Liver (tissue), 3 donors: ENCODE results near the gene COL15A1.

Experiments used
- ATF3 ChIP-seq: IDR thresholded peaks from 2 replicates; pipeline ENCODE4 v1.6.1; 2016; ENCODE audit warnings: antibody characterized with exemption
- CTCF ChIP-seq: fragments of 150-350 bp; IDR thresholded peaks from 2 replicates; pipeline ENCODE4 v1.5.1; 2017; ENCODE audit warnings: improper control_type of control experiment, low read depth, low read length; ENCODE audit not compliant: missing input control
- EGR1 ChIP-seq, 2 donors: IDR thresholded peaks; 2 replicates each; pipeline ENCODE4 v1.6.1; 2016 to 2018; ENCODE audit warnings: antibody characterized with exemption in 2 of 2, low read depth in 2 of 2
- JUND ChIP-seq, 2 donors: IDR thresholded peaks; 2 replicates each; pipeline ENCODE4 v1.6.1; 2016; ENCODE audit warnings: antibody characterized with exemption in 2 of 2
- MAX ChIP-seq: IDR thresholded peaks from 2 replicates; pipeline ENCODE4 v1.6.1; 2016; ENCODE audit warnings: antibody characterized with exemption
- RXRA ChIP-seq, 2 donors: IDR thresholded peaks; 2 replicates each; pipeline ENCODE4 v1.6.1; 2017 to 2018; ENCODE audit warnings: antibody characterized with exemption in 2 of 2, mild to moderate bottlenecking in 1 of 2
- SP1 ChIP-seq: IDR thresholded peaks from 2 replicates; pipeline ENCODE4 v1.6.1; 2018; ENCODE audit warnings: antibody characterized with exemption, mild to moderate bottlenecking
- YY1 ChIP-seq: IDR thresholded peaks from 2 replicates; pipeline ENCODE4 v1.6.1; 2016; ENCODE audit warnings: antibody characterized with exemption, mild to moderate bottlenecking
- ZBTB33 ChIP-seq: IDR thresholded peaks from 2 replicates; pipeline ENCODE4 v1.6.1; 2016; ENCODE audit warnings: antibody characterized with exemption
- donor health status: healthy.
- donor health status: healthy.

DNA sequence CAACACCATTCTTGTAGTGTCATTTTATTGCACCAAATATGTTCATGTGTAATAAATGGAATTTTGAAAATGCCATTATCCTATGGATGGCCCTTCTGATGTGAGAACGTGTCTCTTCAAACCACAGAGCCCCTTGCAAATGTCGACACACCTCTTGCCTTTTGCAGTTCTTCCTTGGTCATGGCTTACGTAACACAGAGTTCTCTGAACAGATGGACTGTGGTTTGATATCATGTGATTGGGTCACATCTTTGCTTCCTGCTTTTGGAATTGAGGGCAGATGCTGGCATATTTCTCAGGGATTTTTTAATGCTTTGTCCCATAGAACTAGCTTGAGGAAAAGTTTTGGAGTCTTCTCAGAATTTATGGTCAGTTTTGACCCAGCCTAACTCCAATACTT is 165.8 kb downstream of the COL15A1 start:
- TF ChIP-seq RXRA (IDR thresholded peaks at IDR 0.05) (no peak), EGR1 (IDR thresholded peaks at IDR 0.05; ENCODE audit: low read depth in 2 of 2) (no peak), CTCF (no peak), JUND (IDR thresholded peaks at IDR 0.05) (no peak), YY1 (no peak), SP1 (no peak), MAX (no peak), ATF3 (no peak), ZBTB33 (no peak)
